CD4-positive, alpha-beta T cell treated with Interleukin-6 for 4 hours (primary cell): Measurements from ENCODE around the gene HAUS2.
"Not testable (repeated sequence)": the region's sequence is repeated elsewhere in the genome, so short reads cannot be mapped to it uniquely, and the experiment has no call there.

Source experiments
- DNase-seq: peaks from one replicate; pipeline ENCODE4 v3.0.0-alpha.2; 2020; ENCODE audit warnings: mixed read lengths

Gene HAUS2

GRCh38 chr15:42548249-42549031, at the start of gene HAUS2, which contains the start of gene LRRC57:
HAUS2 (plus strand) TSS chr15:42548838; CDS start chr15:42548873, 35 bp downstream.
LRRC57 (minus strand) TSS chr15:42548793; CDS start chr15:42548434, 359 bp downstream.
- peak; percentile 90 for DNase-seq

GRCh38 chr15:42499858-42500609, 48.6 kb upstream of the HAUS2 start:
- DNase-seq = no peak

- no peak for DNase-seq
Observed at GRCh38 chr15:42502477-42502876, 46.2 kb upstream of the HAUS2 start.

GRCh38 chr15:42503825-42504224, 44.8 kb upstream of the HAUS2 start:
- no peak for DNase-seq

GRCh38 chr15:42504631-42505030, 44.0 kb upstream of the HAUS2 start:
- no peak for DNase-seq

GRCh38 chr15:42507514-42507913, 41.1 kb upstream of the HAUS2 start:
- DNase-seq = no peak

- DNase-seq = no peak
Observed at GRCh38 chr15:42508263-42508690, 40.4 kb upstream of the HAUS2 start.

GRCh38 chr15:42510258-42511006, 38.2 kb upstream of the HAUS2 start:
- DNase-seq = no peak

GRCh38 chr15:42511007-42511391, 37.6 kb upstream of the HAUS2 start:
- DNase-seq = no peak

GRCh38 chr15:42523331-42523730, 25.3 kb upstream of the HAUS2 start:
- no peak for DNase-seq

- no peak for DNase-seq
Observed at GRCh38 chr15:42528970-42529369, 19.7 kb upstream of the HAUS2 start.

GRCh38 chr15:42533246-42533645, 15.4 kb upstream of the HAUS2 start:
- no peak for DNase-seq

GRCh38 chr15:42544853-42545629, 3.6 kb upstream of the HAUS2 start:
- DNase-seq = no peak

GRCh38 chr15:42547918-42548248, 755 bp upstream of the HAUS2 start:
- no peak for DNase-seq

GRCh38 chr15:42549032-42549491, 424 bp downstream of the HAUS2 start:
- DNase-seq = peak; percentile 13

- DNase-seq = no peak
Observed at GRCh38 chr15:42549741-42550392, 1.2 kb downstream of the HAUS2 start.

- DNase-seq = no peak
Observed at GRCh38 chr15:42553554-42553953, 4.9 kb downstream of the HAUS2 start.

GRCh38 chr15:42556550-42557207, 8.0 kb downstream of the HAUS2 start:
- not testable (repeated sequence) for DNase-seq

GRCh38 chr15:42558739-42559138, 10.1 kb downstream of the HAUS2 start:
- no peak for DNase-seq

GRCh38 chr15:42575188-42576039, 26.8 kb downstream of the HAUS2 start, which contains the start of gene STARD9:
STARD9 (plus strand) TSS chr15:42575606; CDS start chr15:42575716, 110 bp downstream.
- DNase-seq = peak; percentile 97
